ENCODE data around the gene BICD1.

Gene BICD1

DNA sequence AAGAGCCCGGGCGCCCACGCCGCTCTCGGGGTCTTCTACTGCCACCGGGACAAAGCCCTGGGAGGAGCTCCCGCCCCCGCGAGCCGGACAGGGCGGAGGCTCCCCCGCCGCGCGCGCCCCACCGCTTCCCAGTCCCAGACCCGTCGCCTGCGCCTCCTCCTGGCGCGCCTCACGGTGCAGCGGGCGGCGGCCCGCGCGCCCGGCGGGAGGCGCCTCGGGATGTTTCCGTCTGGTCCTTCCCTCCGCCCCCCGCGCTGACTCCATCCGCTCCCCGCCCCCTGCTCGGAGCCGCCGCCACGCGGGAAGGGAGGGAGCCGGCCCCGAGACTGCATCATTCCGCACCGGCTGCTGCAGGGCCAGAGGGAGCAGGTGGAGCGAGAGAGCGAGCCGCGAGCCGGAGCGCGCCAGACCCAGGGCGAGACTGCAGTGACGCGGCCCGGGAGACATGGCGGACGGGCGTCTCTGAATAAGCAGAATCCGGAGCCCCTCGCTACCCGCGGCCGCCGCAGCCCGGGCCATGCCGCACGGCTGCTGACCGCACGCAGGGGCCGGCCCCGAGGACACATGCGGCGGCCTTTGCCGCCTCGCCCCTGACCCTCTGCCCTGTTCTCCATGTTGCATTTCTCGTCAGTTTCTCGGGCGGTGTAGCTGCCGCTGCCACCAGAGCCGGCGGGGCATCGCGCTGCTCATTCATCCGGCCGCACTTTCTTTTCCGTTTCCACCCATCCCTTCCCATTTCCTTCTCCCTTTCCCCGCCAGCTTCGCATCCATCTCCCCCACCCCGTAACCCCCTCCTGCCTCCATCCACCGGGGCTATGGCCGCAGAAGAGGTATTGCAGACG lies at the start of gene BICD1:
Gene BICD1 (plus strand): TSS at position 331 of the 842 bp plus-strand sequence. CDS start 485 bp downstream, at position 816.
- H3K4me3 ChIP-seq (ENCODE audit: low read depth, low read length) = peak within 1 kb of the TSS; percentile 82
- no peak for TF ChIP-seq CTCF (conservative IDR thresholded peaks at IDR 0.05; ENCODE audit: low read depth, low read length)
- DNase-seq (ENCODE audit: low read depth) = peak; percentile 93

GRCh38 chr12:32061033-32061432 lies 45.6 kb upstream of the BICD1 start:
- TF ChIP-seq CTCF (conservative IDR thresholded peaks at IDR 0.05; ENCODE audit: low read depth, low read length) = no peak
- DNase-seq (ENCODE audit: low read depth) = no peak

GRCh38 chr12:32062881-32063280 lies 43.8 kb upstream of the BICD1 start:
- peak; percentile 11 for DNase-seq (ENCODE audit: low read depth)
- TF ChIP-seq CTCF (conservative IDR thresholded peaks at IDR 0.05; ENCODE audit: low read depth, low read length) = no peak
- no peak overlapping the region for H3K4me3 ChIP-seq (ENCODE audit: low read depth, low read length)

More at GRCh38 chr12:32061033-32061432, 45.6 kb upstream of the BICD1 start:
- no peak overlapping the region for H3K4me3 ChIP-seq (ENCODE audit: low read depth, low read length)

DNA sequence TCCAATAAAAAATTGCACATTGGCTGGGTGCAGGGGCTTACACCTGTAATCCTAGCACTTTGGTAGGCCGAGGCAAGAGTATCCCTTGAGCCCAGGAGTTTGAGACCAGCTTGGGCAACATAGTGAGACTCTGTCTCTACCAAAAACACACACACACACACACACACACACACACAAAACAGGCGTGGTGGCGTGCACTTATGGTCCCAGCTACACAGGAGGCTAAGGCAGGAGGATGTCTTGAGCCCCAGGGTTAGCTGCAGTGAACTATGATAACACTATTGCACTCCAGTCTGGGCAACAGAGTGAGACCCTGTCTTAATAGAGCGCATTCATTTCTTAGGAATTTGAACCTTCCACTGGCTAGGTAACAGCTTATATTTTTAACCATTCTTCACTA lies 42.9 kb upstream of the BICD1 start:
- DNase-seq (ENCODE audit: low read depth) = no peak
- TF ChIP-seq CTCF (conservative IDR thresholded peaks at IDR 0.05; ENCODE audit: low read depth, low read length) = no peak
- no peak overlapping the region for H3K4me3 ChIP-seq (ENCODE audit: low read depth, low read length)

GRCh38 chr12:32066206-32066605 lies 40.4 kb upstream of the BICD1 start:
- TF ChIP-seq CTCF (conservative IDR thresholded peaks at IDR 0.05; ENCODE audit: low read depth, low read length) = no peak
- H3K4me3 ChIP-seq (ENCODE audit: low read depth, low read length) = no peak overlapping the region
- DNase-seq (ENCODE audit: low read depth) = no peak

- no peak for TF ChIP-seq CTCF (conservative IDR thresholded peaks at IDR 0.05; ENCODE audit: low read depth, low read length)
Measured at GRCh38 chr12:32069071-32069470, 37.6 kb upstream of the BICD1 start.

DNA sequence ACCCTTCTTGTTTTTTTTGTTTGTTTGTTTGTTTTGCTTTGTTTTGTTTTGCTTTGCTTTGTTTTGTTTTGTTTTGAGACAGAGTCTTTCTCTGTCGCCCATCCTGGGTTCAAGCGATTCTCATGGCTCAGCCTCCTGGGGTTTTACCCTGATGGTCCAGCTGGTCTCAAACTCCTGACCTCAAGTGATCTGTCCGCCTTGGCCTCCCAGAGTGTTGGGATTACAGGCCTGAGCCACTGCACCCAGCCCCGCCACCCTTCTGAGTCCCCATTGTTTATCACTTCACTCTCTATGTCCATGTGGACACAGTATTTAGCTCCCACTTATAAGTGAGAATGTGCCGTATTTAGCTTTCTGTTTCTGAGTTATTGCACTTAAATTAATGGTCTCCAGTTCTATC lies 36.9 kb upstream of the BICD1 start:
- no peak for DNase-seq (ENCODE audit: low read depth)
- no peak for TF ChIP-seq CTCF (conservative IDR thresholded peaks at IDR 0.05; ENCODE audit: low read depth, low read length)
- H3K4me3 ChIP-seq (ENCODE audit: low read depth, low read length) = no peak overlapping the region

More at GRCh38 chr12:32069071-32069470, 37.6 kb upstream of the BICD1 start:
- peak; percentile 13 for DNase-seq (ENCODE audit: low read depth)
- H3K4me3 ChIP-seq (ENCODE audit: low read depth, low read length) = no peak overlapping the region

Data from choroid plexus epithelial cell (primary cell).